Uterus (tissue), 2 donors: Measurements from ENCODE around the gene SPRING1.

ENCODE experiments used
- POLR2A ChIP-seq, 2 donors: fragments of 450-650 bp; IDR thresholded peaks; one replicate each; pipeline ENCODE4 v1.6.1; 2016; ENCODE audit warnings: antibody characterized with exemption in 2 of 2, mild to moderate bottlenecking in 1 of 2, moderate library complexity in 1 of 2
- TF ChIP-seq, protein P1 (sequence below), 4 experiments: fragments of 200-600 bp in 2 of 4; fragments of 450-650 bp in 2 of 4; sonication (generic) in 2 of 4; IDR thresholded peaks; one replicate each; pipeline ENCODE4 v1.5.1; 2016 to 2019; ENCODE audit warnings: antibody characterized with exemption in 4 of 4, mild to moderate bottlenecking in 2 of 4, moderate library complexity in 1 of 4

DNA sequence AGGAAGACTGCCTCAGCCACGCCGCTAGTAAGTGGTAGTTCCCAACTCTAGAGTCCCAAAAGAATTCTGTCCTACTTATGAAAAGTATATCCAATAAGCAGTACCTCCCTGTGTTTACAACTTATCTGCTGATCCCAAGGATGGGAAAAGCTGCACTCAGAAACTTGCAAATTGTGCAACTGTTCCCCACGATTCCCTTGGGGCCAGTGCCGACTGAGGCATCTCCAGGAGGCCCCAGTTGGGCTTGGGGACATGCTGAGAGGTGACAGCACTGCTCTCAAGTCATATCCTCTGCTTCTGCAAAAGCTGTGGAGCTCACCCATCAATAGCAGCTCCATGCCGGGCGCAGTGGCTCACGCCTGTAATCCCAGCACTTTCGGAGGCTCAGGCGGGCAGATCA lies 23.7 kb downstream of the SPRING1 start:
- TF ChIP-seq, protein P1, sequence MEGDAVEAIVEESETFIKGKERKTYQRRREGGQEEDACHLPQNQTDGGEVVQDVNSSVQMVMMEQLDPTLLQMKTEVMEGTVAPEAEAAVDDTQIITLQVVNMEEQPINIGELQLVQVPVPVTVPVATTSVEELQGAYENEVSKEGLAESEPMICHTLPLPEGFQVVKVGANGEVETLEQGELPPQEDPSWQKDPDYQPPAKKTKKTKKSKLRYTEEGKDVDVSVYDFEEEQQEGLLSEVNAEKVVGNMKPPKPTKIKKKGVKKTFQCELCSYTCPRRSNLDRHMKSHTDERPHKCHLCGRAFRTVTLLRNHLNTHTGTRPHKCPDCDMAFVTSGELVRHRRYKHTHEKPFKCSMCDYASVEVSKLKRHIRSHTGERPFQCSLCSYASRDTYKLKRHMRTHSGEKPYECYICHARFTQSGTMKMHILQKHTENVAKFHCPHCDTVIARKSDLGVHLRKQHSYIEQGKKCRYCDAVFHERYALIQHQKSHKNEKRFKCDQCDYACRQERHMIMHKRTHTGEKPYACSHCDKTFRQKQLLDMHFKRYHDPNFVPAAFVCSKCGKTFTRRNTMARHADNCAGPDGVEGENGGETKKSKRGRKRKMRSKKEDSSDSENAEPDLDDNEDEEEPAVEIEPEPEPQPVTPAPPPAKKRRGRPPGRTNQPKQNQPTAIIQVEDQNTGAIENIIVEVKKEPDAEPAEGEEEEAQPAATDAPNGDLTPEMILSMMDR (IDR thresholded peaks at IDR 0.05), result no peak
- no peak for TF ChIP-seq POLR2A (IDR thresholded peaks at IDR 0.05)
